ENCODE data around the gene FN3K. TPM values are rescaled to one million over a fixed set of nuclear protein-coding genes. Genes with fewer than 3 reads are reported as not detected.
A peak's percentile ranks its signal among the peaks of the same experiment; 100 is the strongest.

The FN3K gene
- total RNA-seq, 1 donor, result 2.9 TPM

DNA sequence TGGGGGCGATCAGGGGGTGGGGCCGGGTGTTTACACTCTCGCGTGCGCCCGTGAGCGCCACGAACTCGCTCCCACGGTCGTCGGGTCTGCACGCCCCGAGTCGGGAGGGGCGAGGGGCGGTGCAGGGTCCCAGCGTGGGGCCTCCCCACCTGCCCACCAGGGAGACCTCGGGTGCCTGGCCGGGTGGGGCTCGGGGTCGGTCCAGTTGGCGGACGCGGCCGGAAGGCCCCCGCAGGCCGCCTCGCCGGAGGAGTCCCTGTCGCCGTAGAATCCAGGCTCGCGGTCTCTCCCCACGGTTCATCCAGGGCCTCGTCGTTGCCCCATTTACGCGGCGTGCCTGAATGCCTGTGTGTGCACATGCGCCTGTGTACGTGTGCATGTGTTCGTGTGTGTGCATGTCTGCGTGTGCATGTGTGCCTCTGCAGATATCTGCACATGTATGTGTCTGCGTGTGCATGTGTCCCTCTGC lies 36.4 kb upstream of the FN3K start:
- Histone ChIP-seq H3K9me3 (ENCODE audit: low read depth, low read length) (no peaks in the 10 kb centered on the region), H3K4me3 (ENCODE audit: insufficient read depth, low read length) (peak overlapping the region; percentile 73), H3K4me1 (ENCODE audit: insufficient read depth, low read length) (peaks cover 11% of the 10 kb centered on the region), H4K20me1 (ENCODE audit: insufficient read depth, low read length) (peaks cover 10% of the 10 kb centered on the region), H3K27me3 (ENCODE audit: insufficient read depth, low read length) (no peaks in the 10 kb centered on the region), H3K4me2 (ENCODE audit: insufficient read depth, low read length) (peak overlapping the region; percentile 91), H3K79me2 (ENCODE audit: insufficient read depth, low read length) (peaks cover 2% of the 10 kb centered on the region), H2AFZ (ENCODE audit: low read length) (peak overlapping the region; percentile 84), H3K27ac (ENCODE audit: low read depth, low read length) (no peak overlapping the region), H3K36me3 (ENCODE audit: insufficient read depth, low read length) (no peaks in the 10 kb centered on the region)
- TF ChIP-seq, protein P1, sequence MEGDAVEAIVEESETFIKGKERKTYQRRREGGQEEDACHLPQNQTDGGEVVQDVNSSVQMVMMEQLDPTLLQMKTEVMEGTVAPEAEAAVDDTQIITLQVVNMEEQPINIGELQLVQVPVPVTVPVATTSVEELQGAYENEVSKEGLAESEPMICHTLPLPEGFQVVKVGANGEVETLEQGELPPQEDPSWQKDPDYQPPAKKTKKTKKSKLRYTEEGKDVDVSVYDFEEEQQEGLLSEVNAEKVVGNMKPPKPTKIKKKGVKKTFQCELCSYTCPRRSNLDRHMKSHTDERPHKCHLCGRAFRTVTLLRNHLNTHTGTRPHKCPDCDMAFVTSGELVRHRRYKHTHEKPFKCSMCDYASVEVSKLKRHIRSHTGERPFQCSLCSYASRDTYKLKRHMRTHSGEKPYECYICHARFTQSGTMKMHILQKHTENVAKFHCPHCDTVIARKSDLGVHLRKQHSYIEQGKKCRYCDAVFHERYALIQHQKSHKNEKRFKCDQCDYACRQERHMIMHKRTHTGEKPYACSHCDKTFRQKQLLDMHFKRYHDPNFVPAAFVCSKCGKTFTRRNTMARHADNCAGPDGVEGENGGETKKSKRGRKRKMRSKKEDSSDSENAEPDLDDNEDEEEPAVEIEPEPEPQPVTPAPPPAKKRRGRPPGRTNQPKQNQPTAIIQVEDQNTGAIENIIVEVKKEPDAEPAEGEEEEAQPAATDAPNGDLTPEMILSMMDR (IDR thresholded peaks at IDR 0.05; ENCODE audit: extremely low read depth, low read depth, low read length), result no peak
- DNase-seq (ENCODE audit: insufficient read length, low spot score, missing footprints), result no peak

- H3K4me1 ChIP-seq (ENCODE audit: insufficient read depth, low read length), result peaks cover 11% of the 10 kb centered on the region
- H3K36me3 ChIP-seq (ENCODE audit: insufficient read depth, low read length), result no peaks in the 10 kb centered on the region
- H3K4me2 ChIP-seq (ENCODE audit: insufficient read depth, low read length), result peak overlapping the region; percentile 91
- no peak overlapping the region for H3K27ac ChIP-seq (ENCODE audit: low read depth, low read length)
- peaks cover 2% of the 10 kb centered on the region for H3K79me2 ChIP-seq (ENCODE audit: insufficient read depth, low read length)
- no peak overlapping the region for H2AFZ ChIP-seq (ENCODE audit: low read length)
- TF ChIP-seq, protein P1 (IDR thresholded peaks at IDR 0.05; ENCODE audit: extremely low read depth, low read depth, low read length), result no peak
- peaks cover 3% of the 10 kb centered on the region for H3K27me3 ChIP-seq (ENCODE audit: insufficient read depth, low read length)
- H4K20me1 ChIP-seq (ENCODE audit: insufficient read depth, low read length), result peaks cover 10% of the 10 kb centered on the region
- H3K4me3 ChIP-seq (ENCODE audit: insufficient read depth, low read length), result peak overlapping the region; percentile 73
- no peak for DNase-seq (ENCODE audit: insufficient read length, low spot score, missing footprints)
- no peaks in the 10 kb centered on the region for H3K9me3 ChIP-seq (ENCODE audit: low read depth, low read length)
Observed at GRCh38 chr17:82699551-82699950, 35.9 kb upstream of the FN3K start.

- peak; percentile 90 for DNase-seq (ENCODE audit: insufficient read length, low spot score, missing footprints)
- TF ChIP-seq, protein P1 (IDR thresholded peaks at IDR 0.05; ENCODE audit: extremely low read depth, low read depth, low read length), result no peak
- Histone ChIP-seq H3K79me2 (ENCODE audit: insufficient read depth, low read length) (no peaks in the 10 kb centered on the region), H3K9me3 (ENCODE audit: low read depth, low read length) (no peaks in the 10 kb centered on the region), H3K27ac (ENCODE audit: low read depth, low read length) (no peak overlapping the region), H3K4me3 (ENCODE audit: insufficient read depth, low read length) (no peak overlapping the region), H4K20me1 (ENCODE audit: insufficient read depth, low read length) (peaks cover 6% of the 10 kb centered on the region), H3K27me3 (ENCODE audit: insufficient read depth, low read length) (peaks cover 3% of the 10 kb centered on the region), H3K4me2 (ENCODE audit: insufficient read depth, low read length) (no peak overlapping the region), H2AFZ (ENCODE audit: low read length) (no peak overlapping the region), H3K36me3 (ENCODE audit: insufficient read depth, low read length) (no peaks in the 10 kb centered on the region), H3K4me1 (ENCODE audit: insufficient read depth, low read length) (peaks cover 9% of the 10 kb centered on the region)
Observed at GRCh38 chr17:82702231-82702927, 33.0 kb upstream of the FN3K start.

DNA sequence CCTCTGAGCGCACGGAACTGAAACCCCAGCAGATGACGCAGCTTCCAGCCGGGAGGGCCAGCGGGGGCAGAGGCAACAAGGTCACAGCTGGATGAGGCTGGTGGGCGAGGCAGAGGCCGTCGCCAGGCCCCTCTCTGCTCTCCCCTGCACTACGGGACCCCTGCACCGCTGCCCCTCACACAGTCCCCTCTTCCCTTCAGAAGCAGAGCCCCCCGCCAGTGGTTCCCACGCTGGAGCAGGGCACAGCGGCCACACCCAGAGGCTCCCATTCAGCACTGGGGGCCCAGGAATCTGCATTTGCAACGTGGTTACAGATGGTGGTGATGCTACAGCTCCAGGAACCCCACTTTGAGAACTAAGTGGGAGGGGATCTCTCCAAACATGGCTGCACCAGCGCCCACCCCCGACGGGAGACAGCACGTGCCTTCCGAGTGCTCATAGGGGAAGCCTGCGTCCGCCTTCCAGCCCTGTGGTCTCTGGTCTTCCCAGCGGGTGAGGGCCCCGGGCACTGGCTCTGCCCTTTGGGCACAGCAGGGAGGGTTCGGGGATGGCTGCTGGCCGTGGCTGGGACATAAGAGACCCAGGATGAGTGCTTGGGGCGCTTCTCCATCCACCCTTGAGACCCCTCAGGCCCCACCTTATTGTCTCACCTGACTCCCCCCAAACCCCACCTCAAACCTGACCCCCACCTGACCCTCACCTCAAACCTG lies 32.2 kb upstream of the FN3K start:
- no peak overlapping the region for H3K4me2 ChIP-seq (ENCODE audit: insufficient read depth, low read length)
- TF ChIP-seq, protein P1 (IDR thresholded peaks at IDR 0.05; ENCODE audit: extremely low read depth, low read depth, low read length), result no peak
- H3K36me3 ChIP-seq (ENCODE audit: insufficient read depth, low read length), result no peaks in the 10 kb centered on the region

More for the DNA sequence above, 32.2 kb upstream of the FN3K start:
- H3K4me3 ChIP-seq (ENCODE audit: insufficient read depth, low read length), result no peak overlapping the region
- peaks cover 7% of the 10 kb centered on the region for H3K4me1 ChIP-seq (ENCODE audit: insufficient read depth, low read length)
- peaks cover 4% of the 10 kb centered on the region for H4K20me1 ChIP-seq (ENCODE audit: insufficient read depth, low read length)
- no peaks in the 10 kb centered on the region for H3K79me2 ChIP-seq (ENCODE audit: insufficient read depth, low read length)
- peak; percentile 42 for DNase-seq (ENCODE audit: insufficient read length, low spot score, missing footprints)
- H3K27ac ChIP-seq (ENCODE audit: low read depth, low read length), result no peak overlapping the region
- no peak overlapping the region for H2AFZ ChIP-seq (ENCODE audit: low read length)
- peaks cover 3% of the 10 kb centered on the region for H3K27me3 ChIP-seq (ENCODE audit: insufficient read depth, low read length)
- no peaks in the 10 kb centered on the region for H3K9me3 ChIP-seq (ENCODE audit: low read depth, low read length)

All from osteoblast (primary cell).